Activated naive CD4-positive, alpha-beta T cell treated with anti-CD3 and anti-CD28 coated beads, Interleukin-2, amount 50 U/mL, for 24 hours (primary cell): ENCODE measurements around the gene WDTC1.
A peak's percentile ranks its signal among the peaks of the same experiment; 100 is the strongest.

ENCODE experiments used
- H3K27ac Mint-ChIP-seq: one replicate; pipeline ENCODE4 v1.8.0; 2021; ENCODE audit warnings: mild to moderate bottlenecking, mixed read lengths
- H3K27me3 Mint-ChIP-seq: one replicate; pipeline ENCODE4 v1.8.0; 2021; ENCODE audit warnings: mixed read lengths
- H3K36me3 Mint-ChIP-seq: one replicate; pipeline ENCODE4 v1.8.0; 2021; ENCODE audit warnings: mixed read lengths
- H3K4me1 Mint-ChIP-seq: one replicate; pipeline ENCODE4 v1.8.0; 2021; ENCODE audit warnings: mixed read lengths
- H3K4me3 Mint-ChIP-seq: one replicate; pipeline ENCODE4 v1.8.0; 2021; ENCODE audit warnings: mild to moderate bottlenecking, mixed read lengths
- H3K9me3 Mint-ChIP-seq: one replicate; pipeline ENCODE4 v1.8.0; 2021; ENCODE audit warnings: mixed read lengths

The WDTC1 gene

DNA sequence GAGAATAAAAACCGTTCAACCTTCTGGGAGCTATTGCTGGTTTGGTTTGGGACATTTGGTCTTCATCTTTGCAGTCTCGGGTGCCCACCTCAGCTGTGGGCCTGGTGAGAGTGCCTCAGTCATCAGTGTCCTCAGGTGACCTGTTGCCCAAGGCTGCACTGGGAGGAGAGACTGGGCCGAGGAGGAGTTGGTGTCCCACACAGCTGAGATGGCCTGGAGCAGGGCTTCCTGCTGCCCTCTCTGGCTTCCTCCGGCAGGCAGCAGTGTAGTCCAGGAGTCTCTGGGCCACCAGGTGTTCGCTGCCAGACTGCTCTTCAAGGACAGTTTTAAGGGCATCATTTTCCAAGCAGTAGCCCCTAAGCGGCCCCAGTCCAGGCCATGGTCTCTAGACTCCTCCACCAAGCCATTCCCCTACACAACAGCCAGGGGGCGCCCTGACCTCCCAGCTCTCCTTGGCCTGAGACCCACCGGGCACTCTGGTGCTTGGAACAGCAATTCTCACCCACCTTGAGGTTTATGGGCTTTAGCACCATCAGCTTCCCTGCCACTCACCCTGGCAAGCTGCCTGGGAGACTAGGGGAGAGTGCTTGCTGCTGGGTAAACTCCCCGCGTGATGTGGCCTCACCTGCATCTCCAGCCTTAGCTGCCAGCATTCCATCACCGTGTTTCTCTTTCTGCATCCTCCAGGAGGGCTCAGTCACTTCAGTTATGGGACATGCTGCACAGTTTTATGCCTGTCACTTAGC is 98.3 kb downstream of the WDTC1 start:
- H3K27me3 Mint-ChIP-seq, result no peaks in the 10 kb centered on the region
- H3K4me3 Mint-ChIP-seq, result no peak overlapping the region
- no peak overlapping the region for H3K27ac Mint-ChIP-seq
- H3K36me3 Mint-ChIP-seq, result peaks cover 1% of the 10 kb centered on the region
- H3K9me3 Mint-ChIP-seq, result no peaks in the 10 kb centered on the region
- peaks cover 40% of the 10 kb centered on the region for H3K4me1 Mint-ChIP-seq

DNA sequence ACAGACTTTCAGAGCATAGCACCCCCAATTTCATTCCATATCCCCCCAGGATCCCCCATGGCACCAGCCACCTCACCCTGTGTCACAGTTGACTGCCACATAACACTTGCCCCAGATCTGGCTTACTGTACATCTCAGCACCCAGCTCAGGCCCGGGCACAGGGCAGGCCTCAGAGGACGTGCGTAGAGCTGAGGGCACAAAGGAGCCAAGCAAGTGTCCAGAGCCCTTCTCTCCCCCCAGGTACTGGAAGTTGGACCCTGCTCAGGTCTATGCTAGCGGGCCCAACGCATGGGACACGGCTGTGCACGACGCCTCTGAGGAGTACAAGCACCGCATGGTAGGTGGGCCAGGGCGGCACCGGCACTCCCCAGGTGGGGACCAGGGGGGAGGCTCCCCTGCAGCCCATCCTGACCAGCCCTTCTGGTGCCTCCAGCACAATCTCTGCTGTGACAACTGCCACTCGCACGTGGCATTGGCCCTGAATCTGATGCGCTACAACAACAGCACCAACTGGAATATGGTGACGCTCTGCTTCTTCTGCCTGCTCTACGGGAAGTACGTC is 99.4 kb downstream of the WDTC1 start:
- Mint-ChIP-seq H3K36me3 (peaks cover 1% of the 10 kb centered on the region), H3K4me1 (peaks cover 34% of the 10 kb centered on the region), H3K27me3 (no peaks in the 10 kb centered on the region), H3K9me3 (no peaks in the 10 kb centered on the region), H3K4me3 (no peak overlapping the region), H3K27ac (peak overlapping the region; percentile 46)

DNA sequence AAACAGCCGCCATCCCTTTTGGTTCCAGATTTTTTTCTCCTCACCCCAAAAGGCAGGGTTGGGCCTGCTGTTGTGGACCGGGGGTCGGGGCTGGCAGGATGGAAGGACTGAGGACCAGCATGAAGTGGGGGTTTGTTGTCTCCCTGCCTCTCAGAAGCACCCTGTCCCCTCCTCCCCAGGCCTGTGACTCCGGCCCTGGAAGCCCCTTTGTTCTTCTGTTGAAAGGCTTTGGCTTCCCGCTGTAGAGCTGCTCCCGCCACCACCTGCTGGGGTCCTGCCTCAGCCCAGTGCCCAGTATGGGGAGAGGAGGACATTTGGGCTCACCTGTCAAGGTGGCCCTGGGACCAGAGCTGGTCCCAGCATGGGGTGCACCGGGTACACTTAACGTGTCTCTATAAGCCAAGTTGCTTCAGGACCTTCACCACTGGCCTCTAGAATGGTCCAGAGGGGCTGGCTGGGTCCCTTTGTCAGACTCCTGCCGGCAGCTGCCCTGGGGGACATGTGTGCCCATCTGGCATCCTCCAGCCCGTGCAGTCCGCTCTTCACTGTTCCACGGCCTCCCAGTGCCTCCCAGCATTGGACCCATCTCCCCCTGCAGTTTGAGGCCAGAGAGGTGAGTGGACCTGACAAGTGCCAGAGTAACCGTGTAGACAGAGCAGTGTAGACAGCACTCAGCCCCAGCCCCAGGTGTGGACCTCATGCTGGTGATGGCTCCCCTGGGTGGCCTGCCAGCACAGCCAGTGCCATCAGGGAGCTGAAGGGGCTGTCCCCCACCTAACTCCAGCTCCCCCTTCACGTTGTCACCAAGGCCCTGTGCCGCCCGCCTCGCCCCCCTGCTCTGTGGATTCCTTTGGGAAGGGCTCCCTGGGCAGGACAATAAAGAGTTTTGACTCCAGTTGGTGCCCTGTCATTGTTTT is 101.3 kb downstream of the WDTC1 start:
- no peaks in the 10 kb centered on the region for H3K27me3 Mint-ChIP-seq
- no peak overlapping the region for H3K27ac Mint-ChIP-seq
- peaks cover 40% of the 10 kb centered on the region for H3K4me1 Mint-ChIP-seq
- H3K4me3 Mint-ChIP-seq, result no peak overlapping the region
- no peaks in the 10 kb centered on the region for H3K9me3 Mint-ChIP-seq
- H3K36me3 Mint-ChIP-seq, result peaks cover 1% of the 10 kb centered on the region

DNA sequence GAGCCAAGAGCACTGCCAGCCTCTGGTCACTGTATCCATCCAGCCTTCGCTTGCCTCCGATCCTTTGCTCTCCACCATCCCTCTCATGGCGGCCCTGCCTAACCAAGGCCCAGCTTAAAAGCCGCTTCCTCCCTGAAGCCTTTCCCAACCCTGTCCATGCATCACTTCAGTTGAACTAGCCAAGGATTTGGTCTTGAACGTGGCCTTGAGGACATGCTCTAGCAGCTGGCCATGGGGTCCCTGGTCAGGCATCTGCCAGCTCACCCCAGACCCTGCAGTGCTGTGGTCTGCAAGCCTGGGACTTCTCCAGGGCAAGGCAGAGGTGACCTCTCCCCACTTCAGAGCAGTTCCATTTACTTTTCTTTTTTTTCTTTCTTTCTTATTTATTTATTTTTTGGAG is 102.3 kb downstream of the WDTC1 start:
- no peak overlapping the region for H3K4me3 Mint-ChIP-seq
- H3K36me3 Mint-ChIP-seq, result peaks cover 1% of the 10 kb centered on the region
- no peaks in the 10 kb centered on the region for H3K27me3 Mint-ChIP-seq
- H3K4me1 Mint-ChIP-seq, result peaks cover 45% of the 10 kb centered on the region
- H3K9me3 Mint-ChIP-seq, result no peaks in the 10 kb centered on the region
- H3K27ac Mint-ChIP-seq, result no peak overlapping the region

DNA sequence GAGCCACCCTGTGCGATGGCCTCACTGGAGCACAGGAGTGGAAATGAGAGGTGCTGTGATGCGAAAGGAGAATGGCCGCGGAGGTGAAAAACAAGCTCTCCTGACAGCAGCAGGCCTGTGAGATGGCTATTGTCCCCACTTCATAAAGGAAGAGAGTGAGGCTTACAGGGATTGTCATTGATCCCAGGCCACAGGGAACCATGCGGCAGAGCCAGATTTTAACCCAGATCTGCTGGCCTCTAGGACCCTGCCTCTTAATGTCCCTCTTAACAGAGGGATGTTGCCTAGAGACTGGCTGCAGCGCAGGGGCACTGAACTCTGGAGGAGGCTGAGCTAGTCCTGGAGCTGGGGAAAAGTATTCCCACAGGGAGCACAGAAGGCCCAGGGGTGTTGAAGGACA is 104.3 kb downstream of the WDTC1 start:
- Mint-ChIP-seq H3K4me3 (no peak overlapping the region), H3K4me1 (peaks cover 48% of the 10 kb centered on the region), H3K9me3 (no peaks in the 10 kb centered on the region), H3K36me3 (peaks cover 1% of the 10 kb centered on the region), H3K27me3 (no peaks in the 10 kb centered on the region), H3K27ac (peak overlapping the region; percentile 30)

DNA sequence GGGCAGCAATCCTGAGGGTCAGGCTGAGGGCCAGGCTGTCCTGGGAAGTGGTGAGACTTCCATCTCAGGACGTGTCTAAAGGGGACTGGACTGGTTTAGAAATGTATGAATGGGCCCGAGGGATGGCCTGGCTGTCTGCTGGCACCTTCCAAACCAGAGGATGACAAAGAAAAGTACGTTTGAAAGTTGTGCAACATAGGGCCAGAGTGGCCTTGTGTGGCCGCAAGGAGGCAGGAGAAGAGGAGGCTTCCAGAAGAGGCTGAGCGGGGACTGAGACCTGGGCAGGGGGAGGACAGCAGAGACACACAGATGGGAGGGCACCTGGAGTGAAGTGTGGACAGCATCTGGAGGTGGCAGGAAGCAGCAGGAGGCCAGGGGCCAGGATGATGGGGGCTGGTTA is 104.8 kb downstream of the WDTC1 start:
- Mint-ChIP-seq H3K9me3 (no peaks in the 10 kb centered on the region), H3K4me1 (peaks cover 53% of the 10 kb centered on the region), H3K4me3 (no peak overlapping the region), H3K36me3 (peaks cover 1% of the 10 kb centered on the region), H3K27me3 (no peaks in the 10 kb centered on the region), H3K27ac (peak overlapping the region; percentile 2)

DNA sequence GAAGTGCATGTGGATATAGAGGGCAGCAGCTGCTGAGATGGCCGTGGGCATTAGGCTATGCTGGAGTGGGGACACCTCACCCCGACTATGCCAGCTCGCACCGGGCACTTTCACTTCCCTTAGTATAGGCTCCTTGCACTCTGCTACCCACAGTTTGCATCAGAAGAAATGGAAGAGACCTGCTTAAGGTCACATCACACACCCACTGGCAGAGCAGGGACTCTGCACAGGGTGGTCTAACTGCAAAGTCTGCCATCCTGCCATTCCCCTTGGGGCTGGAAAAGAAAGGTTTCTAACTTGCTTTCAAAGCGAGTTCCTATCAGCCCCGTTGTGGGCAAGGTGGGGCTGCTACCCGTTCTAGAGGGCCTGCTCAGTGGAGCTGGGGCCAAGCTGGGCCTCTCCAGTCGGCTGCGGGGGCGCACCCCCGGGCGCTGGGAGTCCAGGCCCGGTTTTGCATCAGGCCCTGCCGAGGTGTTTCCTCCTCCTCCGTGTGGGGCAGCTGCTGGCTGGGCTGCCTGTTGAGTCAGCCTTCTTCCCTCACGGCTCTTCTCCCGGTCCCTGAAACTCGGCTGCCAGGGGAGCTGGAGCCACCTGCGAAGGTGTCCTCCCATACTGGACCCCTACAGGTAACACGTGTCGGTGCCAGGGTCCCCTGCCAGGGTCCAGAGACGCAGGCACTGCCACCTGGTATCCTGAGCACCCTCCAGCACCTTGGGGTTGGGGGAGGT is 107.3 kb downstream of the WDTC1 start, which contains the start of gene SYTL1:
Gene SYTL1, plus strand, starts transcription at position 498 of the 728 bp plus-strand sequence. CDS start 3,313 bp downstream, outside the sequence.
- Mint-ChIP-seq H3K36me3 (peaks cover under 1% of the 10 kb centered on the region), H3K4me3 (peak within 1 kb of the TSS; percentile 83), H3K27me3 (no peaks in the 10 kb centered on the region), H3K4me1 (peaks cover 63% of the 10 kb centered on the region), H3K27ac (peak within 1 kb of the TSS; percentile 78), H3K9me3 (no peaks in the 10 kb centered on the region)

DNA sequence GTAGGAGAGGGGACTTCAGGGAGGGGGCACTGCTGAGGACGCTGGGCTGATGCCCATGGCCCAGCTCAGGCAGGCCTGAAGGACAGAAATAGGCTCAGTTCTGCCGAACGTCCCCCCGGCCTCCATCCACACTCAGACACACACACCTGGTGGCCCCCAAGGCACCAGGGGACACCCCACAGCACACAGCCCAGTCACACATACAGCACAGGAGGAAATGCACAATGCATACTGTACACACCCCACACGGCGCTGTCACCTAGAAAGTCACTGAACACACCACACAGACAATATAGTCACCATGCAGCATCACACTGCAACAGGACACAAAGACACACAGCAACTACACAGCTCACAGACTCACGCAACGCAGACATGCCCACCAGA is 108.0 kb downstream of the WDTC1 start:
- no peaks in the 10 kb centered on the region for H3K36me3 Mint-ChIP-seq
- no peaks in the 10 kb centered on the region for H3K27me3 Mint-ChIP-seq
- H3K9me3 Mint-ChIP-seq, result no peaks in the 10 kb centered on the region
- peak overlapping the region; percentile 83 for H3K4me3 Mint-ChIP-seq
- H3K27ac Mint-ChIP-seq, result peak overlapping the region; percentile 78
- peaks cover 63% of the 10 kb centered on the region for H3K4me1 Mint-ChIP-seq

DNA sequence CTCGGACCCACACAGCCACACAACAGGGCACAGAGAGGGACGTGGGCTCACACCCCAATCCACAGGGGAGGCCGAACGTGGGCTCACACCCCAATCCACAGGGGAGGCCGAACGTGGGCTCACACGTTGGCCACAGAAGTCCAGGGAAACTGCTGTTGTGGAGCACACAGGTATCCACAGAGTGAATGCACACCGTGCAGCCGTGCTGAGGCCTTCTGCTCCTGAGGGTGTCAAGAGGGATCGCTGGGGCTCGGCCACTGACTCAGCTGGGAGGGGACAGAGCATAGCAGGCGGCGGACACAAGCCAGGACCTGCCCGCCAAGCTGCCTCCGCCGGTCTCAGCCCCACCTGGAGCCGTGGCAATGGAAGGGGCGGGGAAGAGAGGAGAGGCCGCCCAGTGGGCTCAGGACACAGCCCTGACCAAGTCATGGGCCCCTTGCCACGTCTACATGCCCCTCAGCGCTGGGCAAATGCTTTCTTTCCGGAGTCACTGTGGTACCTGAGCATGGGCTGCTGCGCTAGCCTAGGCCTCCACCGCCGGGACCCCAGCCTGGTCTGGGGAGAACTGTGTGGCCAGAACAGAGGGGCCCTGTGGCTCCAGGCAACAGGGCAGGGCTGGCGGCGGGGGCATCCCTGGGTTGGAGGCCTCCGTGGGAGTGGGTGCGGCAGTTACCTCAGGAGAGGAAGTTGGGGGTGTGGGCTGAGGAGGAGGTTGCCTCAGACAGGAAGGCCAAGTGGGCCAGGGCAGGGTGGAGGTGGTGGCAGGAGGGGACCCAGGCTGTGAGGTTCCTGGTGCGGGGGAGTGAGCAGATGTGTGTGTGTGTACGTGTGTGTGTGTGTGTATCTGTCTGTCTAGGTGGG is 108.6 kb downstream of the WDTC1 start:
- Mint-ChIP-seq H3K9me3 (no peaks in the 10 kb centered on the region), H3K36me3 (no peaks in the 10 kb centered on the region), H3K4me1 (peaks cover 66% of the 10 kb centered on the region), H3K27ac (peak overlapping the region; percentile 78), H3K4me3 (peak overlapping the region; percentile 83), H3K27me3 (no peaks in the 10 kb centered on the region)

DNA sequence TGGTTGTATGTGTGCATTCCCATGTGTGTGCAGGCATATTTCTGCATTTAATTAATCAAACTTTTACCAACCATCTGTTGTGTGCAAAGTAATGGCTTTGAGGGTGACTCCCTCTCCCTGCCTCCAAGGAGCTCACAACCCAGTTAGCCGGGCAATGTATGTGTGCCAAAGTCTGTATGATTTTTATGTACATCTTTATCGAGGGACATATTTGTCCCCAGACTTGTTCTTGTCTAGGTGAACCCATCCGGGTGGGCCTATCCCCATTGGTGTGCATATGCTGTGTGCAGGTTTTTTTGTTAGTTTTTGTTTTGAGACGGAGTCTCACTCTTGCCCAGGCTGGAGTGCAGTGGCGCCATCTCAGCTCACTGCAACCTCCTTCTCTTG is 109.2 kb downstream of the WDTC1 start:
- Mint-ChIP-seq H3K27me3 (no peaks in the 10 kb centered on the region), H3K4me1 (peaks cover 64% of the 10 kb centered on the region), H3K9me3 (no peaks in the 10 kb centered on the region), H3K36me3 (no peaks in the 10 kb centered on the region), H3K27ac (peak overlapping the region; percentile 78), H3K4me3 (peak overlapping the region; percentile 83)

DNA sequence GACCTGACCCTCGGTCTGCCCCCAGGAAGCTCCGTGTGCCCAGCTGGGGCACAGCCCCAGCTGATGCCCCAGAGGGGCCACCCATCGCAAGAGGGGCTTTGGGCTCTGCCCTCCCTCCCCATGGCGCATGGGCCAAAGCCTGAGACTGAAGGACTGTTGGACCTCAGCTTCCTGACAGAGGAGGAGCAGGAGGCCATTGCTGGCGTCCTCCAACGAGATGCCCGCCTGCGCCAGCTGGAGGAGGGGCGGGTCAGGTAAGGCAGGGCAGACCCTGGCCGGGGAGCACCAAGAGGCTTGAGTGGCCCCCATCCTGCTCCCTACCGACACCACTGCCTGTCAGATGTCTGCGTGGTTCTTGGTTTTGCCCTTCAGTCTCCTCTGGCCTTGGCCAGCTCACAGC is 110.8 kb downstream of the WDTC1 start:
- H3K27me3 Mint-ChIP-seq, result no peaks in the 10 kb centered on the region
- H3K9me3 Mint-ChIP-seq, result no peaks in the 10 kb centered on the region
- no peak overlapping the region for H3K27ac Mint-ChIP-seq
- no peak overlapping the region for H3K4me3 Mint-ChIP-seq
- H3K36me3 Mint-ChIP-seq, result no peaks in the 10 kb centered on the region
- peaks cover 47% of the 10 kb centered on the region for H3K4me1 Mint-ChIP-seq

DNA sequence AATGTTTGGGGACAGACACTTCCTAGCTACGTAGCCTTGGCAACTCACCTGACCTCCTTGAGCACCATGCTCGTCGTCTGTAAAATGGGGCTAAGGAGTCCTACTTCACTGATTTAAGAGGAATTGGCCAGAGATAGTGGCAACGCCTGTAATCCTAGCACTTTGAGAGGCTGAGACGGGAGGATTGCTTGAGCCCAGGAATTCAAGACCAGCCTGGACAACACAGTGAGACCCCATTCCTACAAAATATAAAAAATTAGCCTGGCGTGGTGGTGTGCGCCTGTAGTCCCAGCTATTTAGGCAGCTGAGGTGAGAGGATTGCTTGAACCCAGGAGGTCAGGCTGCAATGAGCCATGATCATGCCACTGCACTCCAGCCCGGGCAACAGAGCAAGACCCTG is 111.9 kb downstream of the WDTC1 start:
- Mint-ChIP-seq H3K4me1 (peaks cover 38% of the 10 kb centered on the region), H3K27ac (peak overlapping the region; percentile 30), H3K4me3 (no peak overlapping the region), H3K9me3 (no peaks in the 10 kb centered on the region), H3K36me3 (no peaks in the 10 kb centered on the region), H3K27me3 (no peaks in the 10 kb centered on the region)

DNA sequence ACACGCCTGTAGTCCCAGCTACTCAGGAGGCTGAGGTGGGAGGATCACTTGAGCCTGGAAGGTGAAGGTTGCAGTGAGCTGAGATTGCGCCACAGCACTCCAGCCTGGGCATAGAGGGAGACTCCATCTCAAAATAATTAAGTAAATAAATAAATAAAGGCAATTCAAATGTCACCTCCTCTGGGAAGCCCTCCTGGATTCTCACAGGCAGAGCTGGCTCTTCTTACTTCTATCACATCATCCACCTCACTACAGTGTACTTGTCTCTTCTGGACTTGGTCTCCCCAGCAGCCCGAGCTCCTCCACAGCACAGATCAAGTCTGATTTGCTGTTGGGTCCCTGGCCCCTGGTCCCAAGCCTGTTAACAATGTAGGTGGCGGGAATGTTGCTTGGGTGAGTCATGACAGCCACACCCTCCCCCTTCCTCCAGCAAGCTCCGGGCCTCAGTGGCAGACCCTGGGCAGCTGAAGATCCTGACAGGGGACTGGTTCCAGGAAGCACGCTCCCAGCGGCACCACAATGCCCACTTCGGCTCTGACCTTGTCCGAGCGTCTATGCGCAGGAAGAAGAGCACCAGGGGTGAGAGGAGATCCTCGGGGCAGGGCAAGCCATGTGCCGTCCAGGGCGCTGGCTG is 112.7 kb downstream of the WDTC1 start:
- Mint-ChIP-seq H3K27ac (peak overlapping the region; percentile 5), H3K4me3 (no peak overlapping the region), H3K4me1 (peaks cover 32% of the 10 kb centered on the region), H3K27me3 (no peaks in the 10 kb centered on the region), H3K9me3 (no peaks in the 10 kb centered on the region), H3K36me3 (no peaks in the 10 kb centered on the region)
